GM15510 (cell line): Measurements from ENCODE around the gene OXER1.

Experiments
- POLR2A ChIP-seq: IDR thresholded peaks from 3 replicates; pipeline ENCODE4 v1.6.1; 2011; ENCODE audit warnings: borderline replicate concordance; ENCODE audit not compliant: insufficient read length; ENCODE audit errors: extremely low read depth

The OXER1 gene

GRCh38 chr2:42767080-42767898 lies 3.4 kb upstream of the OXER1 start:
- no peak for TF ChIP-seq POLR2A

DNA sequence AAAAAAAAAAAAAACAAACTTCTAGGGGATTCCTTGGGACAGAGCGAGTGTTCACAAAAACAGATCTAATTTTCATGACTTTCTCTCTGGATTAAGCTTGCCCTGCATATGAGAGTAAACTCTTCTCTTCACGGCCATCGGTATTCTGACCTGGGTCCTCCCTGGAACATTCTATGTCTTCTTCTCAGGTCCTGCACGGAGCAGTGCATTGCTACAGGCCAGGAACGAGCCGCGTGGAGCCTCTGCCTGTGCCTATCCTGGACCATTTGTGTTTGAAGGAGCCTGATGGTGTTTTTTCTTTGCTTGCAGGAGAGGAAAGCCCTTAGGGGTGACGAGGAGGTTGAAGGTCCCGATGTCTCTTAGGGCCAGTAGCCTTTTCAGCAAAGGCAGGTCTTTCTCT lies 1.8 kb upstream of the OXER1 start:
- no peak for TF ChIP-seq POLR2A

DNA sequence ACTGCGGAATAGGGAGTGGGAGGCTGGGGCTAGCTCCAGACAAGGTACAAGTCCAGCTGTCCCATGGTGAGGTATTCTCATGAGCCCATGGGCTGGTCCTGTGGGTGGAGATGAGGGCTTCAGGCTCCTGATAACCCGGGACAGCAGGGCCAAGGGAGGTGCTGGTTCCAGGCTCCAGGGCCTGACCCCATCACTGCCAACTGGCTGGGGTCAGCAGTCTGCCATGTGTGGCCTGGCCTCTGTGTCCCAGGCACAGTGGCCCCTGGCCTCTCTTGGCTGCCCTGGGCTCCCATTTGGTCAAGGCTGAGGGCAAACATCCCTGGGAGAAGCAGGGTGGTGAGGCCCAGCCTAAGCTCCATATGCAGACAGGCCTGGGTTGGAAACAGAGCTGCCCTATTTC lies 966 bp upstream of the OXER1 start:
- no peak for TF ChIP-seq POLR2A

DNA sequence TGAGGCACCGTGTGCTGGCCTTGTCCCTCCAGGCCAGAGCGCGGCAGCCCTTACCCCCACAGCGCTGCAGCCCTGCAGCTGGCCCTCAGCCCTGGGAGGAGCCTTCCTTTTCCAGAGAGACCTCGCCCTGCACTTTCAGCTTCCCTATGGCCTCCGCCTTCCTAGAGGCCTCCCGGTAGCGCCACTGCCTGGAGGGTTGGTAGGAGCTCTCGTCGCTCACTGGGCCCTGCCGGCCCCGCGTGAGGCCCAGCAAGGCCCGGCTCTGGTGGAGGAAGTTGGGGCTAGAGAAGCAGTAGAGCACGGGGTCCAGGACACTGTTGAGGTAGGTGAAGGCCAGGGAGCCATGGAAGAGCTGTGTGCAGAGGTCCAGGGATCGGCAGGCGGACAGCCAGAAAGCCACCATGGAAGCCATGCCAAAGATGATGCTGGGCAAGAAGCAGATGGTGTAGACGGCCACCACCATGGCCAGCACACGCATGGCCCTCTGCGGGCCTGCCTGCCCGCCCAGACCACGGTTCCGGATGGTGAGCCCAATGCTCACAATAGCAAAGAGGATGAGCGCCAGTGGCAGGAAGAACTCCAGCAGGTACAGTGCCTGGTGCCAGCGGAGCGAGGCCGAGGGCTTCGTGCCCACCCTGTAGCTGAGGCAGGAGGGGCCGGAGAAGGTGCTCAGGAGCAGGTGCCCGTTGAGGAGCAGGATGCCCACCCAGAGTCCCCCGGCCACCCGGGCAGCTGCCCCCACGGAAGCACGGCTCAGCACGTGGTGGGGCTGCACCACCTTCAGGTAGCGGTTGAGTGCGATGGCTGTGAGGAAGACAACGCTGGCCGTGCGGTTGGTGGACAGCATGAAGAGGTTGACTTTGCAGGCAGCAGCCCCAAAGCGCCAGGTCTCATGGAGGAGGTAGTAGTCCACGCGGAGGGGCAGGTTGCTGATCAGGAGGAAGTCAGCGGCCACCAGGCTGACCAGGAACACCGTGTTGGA lies 821 bp downstream of the OXER1 start:
- no peak for TF ChIP-seq POLR2A

DNA sequence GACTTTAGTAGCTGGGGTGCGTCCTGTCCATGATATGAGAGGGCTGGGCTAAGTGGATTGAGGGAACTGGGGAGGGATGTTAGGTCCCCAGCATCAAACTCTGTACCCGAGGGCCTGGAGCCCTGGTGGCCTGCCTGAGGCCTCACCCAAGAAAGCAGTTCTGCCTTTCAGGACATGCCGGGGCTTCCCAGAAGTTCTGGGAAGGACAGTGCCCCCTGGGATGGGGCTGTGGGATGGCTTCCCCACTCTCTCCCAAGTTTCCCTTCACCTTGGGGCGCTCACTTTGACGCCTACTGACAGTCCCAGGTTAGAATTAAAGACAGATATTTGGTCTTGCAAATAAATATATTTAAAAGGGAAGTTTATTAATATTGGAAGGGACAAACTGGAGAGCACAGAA lies 1.8 kb downstream of the OXER1 start:
- TF ChIP-seq POLR2A = no peak

DNA sequence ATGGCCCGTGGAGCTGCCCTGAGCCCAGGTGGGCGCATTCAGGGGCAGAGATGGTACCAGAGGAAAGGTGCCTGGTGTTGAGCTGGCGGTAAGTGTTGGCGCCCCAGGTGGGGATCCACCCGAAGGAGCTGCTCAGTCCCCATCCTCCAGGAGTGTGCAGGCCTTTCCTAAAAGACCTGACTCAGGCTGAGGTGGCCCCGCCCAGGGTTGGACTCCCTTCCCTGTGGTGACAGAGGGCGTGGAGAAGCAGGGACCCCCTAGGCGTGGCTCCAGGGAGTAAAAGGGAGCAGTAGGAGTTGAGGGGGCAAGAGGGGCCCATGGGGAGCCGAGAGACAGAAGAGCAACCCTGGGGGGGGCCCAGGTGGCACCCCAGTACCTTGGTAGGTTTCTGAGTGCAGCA lies 2.4 kb downstream of the OXER1 start:
- TF ChIP-seq POLR2A = no peak

- TF ChIP-seq POLR2A = no peak
Measured at GRCh38 chr2:42758751-42759150, 5.2 kb downstream of the OXER1 start.

- no peak for TF ChIP-seq POLR2A
Measured at GRCh38 chr2:42757981-42758740, 5.8 kb downstream of the OXER1 start.

DNA sequence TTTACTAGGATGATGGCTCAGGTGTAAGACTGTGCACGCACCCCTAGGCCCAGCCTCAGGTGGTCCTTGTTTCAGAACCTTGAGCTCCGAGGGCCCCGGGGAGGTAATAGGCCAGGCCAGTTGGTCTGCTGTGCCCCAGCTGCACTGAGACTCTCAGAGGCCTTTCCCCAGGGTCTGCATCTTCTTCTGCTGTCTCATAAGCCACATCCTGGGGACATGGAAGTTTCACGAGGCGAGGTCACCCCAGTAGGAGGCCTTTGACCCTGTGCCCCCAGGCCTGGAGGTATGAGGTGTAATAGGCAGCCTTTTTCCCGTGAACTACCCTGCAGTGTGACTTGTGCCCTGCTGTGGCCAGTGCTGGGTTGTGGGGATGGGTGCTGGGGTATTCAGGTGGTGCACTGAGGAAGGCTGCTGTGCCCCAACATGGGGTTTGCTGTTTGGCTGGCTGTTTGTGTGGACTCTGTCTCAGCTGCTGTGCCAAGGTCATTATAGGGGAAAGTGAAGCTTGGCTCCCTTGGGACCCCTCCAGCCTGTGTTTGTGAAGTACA lies 6.9 kb downstream of the OXER1 start:
- no peak for TF ChIP-seq POLR2A

- no peak for TF ChIP-seq POLR2A
Measured at GRCh38 chr2:42756150-42756775, 7.7 kb downstream of the OXER1 start.

DNA sequence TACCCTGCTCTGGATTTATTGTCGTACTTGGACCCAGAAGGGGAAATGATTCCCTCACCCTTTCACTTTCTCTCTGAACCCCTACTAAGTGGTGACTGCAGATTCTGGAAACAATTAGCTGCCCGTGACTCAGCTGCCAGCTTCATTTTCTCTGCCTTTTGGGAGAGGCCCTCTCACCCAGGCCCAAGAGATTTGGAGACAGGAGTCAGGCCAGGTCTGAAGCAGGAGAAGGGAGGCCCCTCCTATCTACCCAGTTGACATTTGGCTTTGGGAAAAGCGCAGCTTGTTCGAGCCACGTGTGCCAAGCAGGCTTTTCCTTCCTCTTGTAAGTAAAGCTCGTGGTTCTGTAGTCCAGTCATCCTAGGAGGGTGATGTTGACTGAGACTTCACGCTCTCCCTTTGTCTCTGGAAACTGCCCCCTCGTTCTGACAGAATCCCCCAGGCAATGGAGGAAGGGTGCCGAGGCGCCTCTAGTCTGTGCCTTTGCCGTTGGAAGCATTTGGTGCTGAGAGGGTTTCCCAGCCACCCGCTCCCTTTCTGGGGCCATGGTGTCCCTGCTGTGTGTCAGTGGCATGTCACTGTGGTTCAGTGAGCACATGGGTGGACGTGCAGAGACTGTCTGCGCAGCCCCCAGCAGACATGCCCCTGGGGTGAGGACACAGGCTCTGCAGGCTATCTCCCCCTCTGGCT lies 8.6 kb downstream of the OXER1 start:
- TF ChIP-seq POLR2A = no peak

DNA sequence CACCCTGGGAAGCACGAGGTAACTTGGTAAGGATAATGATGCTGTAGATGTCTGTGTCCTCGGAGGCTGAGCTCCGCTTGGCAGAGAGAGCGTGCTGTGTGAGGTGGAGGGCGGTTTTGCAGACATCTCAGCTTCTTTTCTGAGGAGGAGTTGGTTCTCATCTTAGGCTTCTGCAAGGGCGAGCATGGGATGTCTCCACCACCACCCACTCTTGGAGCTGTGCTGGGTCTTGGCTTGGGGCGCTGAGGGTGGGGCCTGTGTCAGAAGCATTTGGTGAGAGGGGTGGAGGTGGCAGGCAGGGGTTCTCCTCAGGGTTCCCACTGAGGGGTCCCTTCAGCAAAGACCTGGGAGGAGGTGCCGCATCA lies 9.2 kb downstream of the OXER1 start:
- TF ChIP-seq POLR2A = no peak

DNA sequence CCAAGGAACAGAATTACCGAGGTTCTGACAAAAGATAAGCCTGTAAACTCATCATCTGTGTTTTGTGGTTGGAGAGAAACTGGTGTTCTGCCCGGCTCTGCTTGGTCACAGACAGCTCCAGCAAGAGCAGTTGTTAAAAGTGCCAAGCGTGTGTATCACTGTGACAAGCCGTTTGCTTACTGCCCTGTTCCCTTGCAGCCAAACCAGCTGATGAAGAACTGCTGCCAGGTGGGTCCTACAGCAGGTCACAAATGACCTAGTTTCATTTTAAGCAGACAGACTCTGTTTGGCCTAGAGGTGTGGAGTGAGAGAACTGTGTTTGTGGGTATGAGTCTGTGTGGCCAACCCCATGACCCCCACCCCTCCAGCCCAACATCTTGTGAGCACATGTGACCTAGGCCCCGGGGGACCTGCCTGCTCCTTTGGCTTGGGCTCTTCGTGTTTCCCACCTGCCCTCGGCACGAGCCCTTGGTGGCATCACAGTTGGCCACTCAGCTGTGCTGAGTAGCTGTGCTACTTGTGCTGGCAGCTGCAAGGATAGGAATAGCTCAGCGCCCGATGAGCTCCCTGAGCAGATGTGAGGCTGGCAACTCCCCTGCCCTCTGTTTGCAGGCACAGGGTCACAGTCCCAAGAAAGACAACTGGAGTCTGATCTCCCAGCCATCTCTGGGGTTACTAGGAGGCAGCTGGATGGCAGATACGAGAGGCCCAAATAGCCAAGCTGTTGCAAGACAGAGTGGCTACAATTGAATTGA lies 9.7 kb downstream of the OXER1 start:
- no peak for TF ChIP-seq POLR2A
